Activated gamma-delta T cell treated with anti-CD3 and anti-CD28 coated beads, Interleukin-2, amount 50 U/mL, for 16 hours (primary cell): ENCODE measurements around the gene TGFBR3.
"Not testable (repeated sequence)": the region's sequence is repeated elsewhere in the genome, so short reads cannot be mapped to it uniquely, and the experiment has no call there.

Experiments used
- DNase-seq: peaks from one replicate; pipeline ENCODE4 v3.0.0-alpha.2; 2020; ENCODE audit warnings: low read depth

Gene TGFBR3

GRCh38 chr1:91682882-91683597, 202.9 kb downstream of the TGFBR3 start:
- DNase-seq: no peak

GRCh38 chr1:91680556-91681155, 205.3 kb downstream of the TGFBR3 start:
- DNase-seq: no peak

GRCh38 chr1:91679446-91679845, 206.5 kb downstream of the TGFBR3 start:
- no peak for DNase-seq

- no peak for DNase-seq
Measured at GRCh38 chr1:91676030-91676429, 209.9 kb downstream of the TGFBR3 start.

- no peak for DNase-seq
Measured at GRCh38 chr1:91674107-91674506, 211.8 kb downstream of the TGFBR3 start.

- DNase-seq: no peak
Measured at GRCh38 chr1:91673613-91674012, 212.3 kb downstream of the TGFBR3 start.

GRCh38 chr1:91672601-91673161, 213.3 kb downstream of the TGFBR3 start:
- DNase-seq: no peak

GRCh38 chr1:91670781-91671180, 215.2 kb downstream of the TGFBR3 start:
- no peak for DNase-seq

- DNase-seq: no peak
Measured at GRCh38 chr1:91669584-91670350, 216.2 kb downstream of the TGFBR3 start.

GRCh38 chr1:91666651-91667050, 219.3 kb downstream of the TGFBR3 start:
- not testable (repeated sequence) for DNase-seq

GRCh38 chr1:91661121-91661520, 224.8 kb downstream of the TGFBR3 start:
- no peak for DNase-seq

- no peak for DNase-seq
Measured at GRCh38 chr1:91660708-91661107, 225.2 kb downstream of the TGFBR3 start.

- no peak for DNase-seq
Measured at GRCh38 chr1:91655912-91656449, 230.0 kb downstream of the TGFBR3 start.

GRCh38 chr1:91653183-91653582, 232.8 kb downstream of the TGFBR3 start:
- no peak for DNase-seq

GRCh38 chr1:91651661-91652071, 234.3 kb downstream of the TGFBR3 start:
- DNase-seq: no peak

- DNase-seq: no peak
Measured at GRCh38 chr1:91651243-91651642, 234.7 kb downstream of the TGFBR3 start.

GRCh38 chr1:91650764-91651163, 235.2 kb downstream of the TGFBR3 start:
- DNase-seq: no peak

GRCh38 chr1:91647061-91647460, 238.9 kb downstream of the TGFBR3 start:
- no peak for DNase-seq

GRCh38 chr1:91645031-91645430, 240.9 kb downstream of the TGFBR3 start:
- DNase-seq: no peak

GRCh38 chr1:91643431-91643830, 242.5 kb downstream of the TGFBR3 start:
- no peak for DNase-seq

- DNase-seq: no peak
Measured at GRCh38 chr1:91640877-91641526, 244.9 kb downstream of the TGFBR3 start.

- no peak for DNase-seq
Measured at GRCh38 chr1:91637539-91637994, 248.4 kb downstream of the TGFBR3 start.
